Heart left ventricle (tissue), 13 donors: ENCODE measurements around the gene CNKSR1.

Source experiments
- POLR2A ChIP-seq, 2 donors: fragments of 450-650 bp; IDR thresholded peaks; one replicate each; pipeline ENCODE4 v1.6.1; 2017; ENCODE audit warnings: antibody characterized with exemption in 2 of 2, mild to moderate bottlenecking in 2 of 2, moderate library complexity in 2 of 2
- TF ChIP-seq, protein P1 (sequence below), 12 donors: fragments of 200-600 bp; sonication (generic) in 4 of 12; IDR thresholded peaks; one replicate each; pipeline versions ENCODE4 v1.5.0 to v1.8.0; 2018 to 2022; ENCODE audit warnings: antibody characterized with exemption in 12 of 12, mild to moderate bottlenecking in 5 of 12
- donor health status: ischemic (EF 13 %, LVEDD 7.1; RV severe dilation, severe dysfunction).
- donor health status: DM: no; HTN: yes; CAD: no.
- donor health status: DM: no; HTN: no; CAD: no.
- donor health status: ischemic (EF 25% LVEDD 6.9; RV normal size, moderate dysfunction).
- donor health status: ischemic (EF 25% LVEDD 5.7; RV mildly dilated, moderate dysfunction).
- donor health status: ischemic (EF 35%, LVEDD 5.7; RV mildly dilated, moderate dysfunction).
- donor health status: nonischemic (EF 11% LVEDD 7.7; RV severe dilation, severe dysfunction).
- donor health status: DM: yes; HTN: yes; CAD: no.
- donor health status: PGD.
- donor health status: ischemic (EF 29% LVEDD 5.4; RV normal size, mild dysfunction).
- donor health status: nonischemic (EF 23%, LVEDD 6.1; RV moderate dilation, normal function).

DNA sequence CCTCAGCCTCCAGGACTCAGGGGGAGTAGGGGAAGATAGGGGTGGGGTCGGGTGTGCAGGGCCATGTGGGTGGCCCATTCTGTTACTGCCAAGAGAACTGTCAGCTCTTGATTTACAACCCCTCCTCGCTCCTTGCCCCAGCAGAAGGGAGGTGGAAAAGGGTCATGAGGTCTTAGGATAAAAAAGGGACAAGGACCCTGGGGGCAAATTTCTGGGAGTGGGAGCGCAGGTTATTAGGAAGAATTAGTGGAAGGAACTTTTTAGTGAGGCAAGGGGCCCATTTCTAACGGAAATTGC, 17.6 kb upstream of the CNKSR1 start:
- TF ChIP-seq, protein P1, sequence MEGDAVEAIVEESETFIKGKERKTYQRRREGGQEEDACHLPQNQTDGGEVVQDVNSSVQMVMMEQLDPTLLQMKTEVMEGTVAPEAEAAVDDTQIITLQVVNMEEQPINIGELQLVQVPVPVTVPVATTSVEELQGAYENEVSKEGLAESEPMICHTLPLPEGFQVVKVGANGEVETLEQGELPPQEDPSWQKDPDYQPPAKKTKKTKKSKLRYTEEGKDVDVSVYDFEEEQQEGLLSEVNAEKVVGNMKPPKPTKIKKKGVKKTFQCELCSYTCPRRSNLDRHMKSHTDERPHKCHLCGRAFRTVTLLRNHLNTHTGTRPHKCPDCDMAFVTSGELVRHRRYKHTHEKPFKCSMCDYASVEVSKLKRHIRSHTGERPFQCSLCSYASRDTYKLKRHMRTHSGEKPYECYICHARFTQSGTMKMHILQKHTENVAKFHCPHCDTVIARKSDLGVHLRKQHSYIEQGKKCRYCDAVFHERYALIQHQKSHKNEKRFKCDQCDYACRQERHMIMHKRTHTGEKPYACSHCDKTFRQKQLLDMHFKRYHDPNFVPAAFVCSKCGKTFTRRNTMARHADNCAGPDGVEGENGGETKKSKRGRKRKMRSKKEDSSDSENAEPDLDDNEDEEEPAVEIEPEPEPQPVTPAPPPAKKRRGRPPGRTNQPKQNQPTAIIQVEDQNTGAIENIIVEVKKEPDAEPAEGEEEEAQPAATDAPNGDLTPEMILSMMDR (IDR thresholded peaks at IDR 0.05) = no peak
- no peak for TF ChIP-seq POLR2A (IDR thresholded peaks at IDR 0.05)
